ENCODE results near the gene SIK1.
"Not testable (repeated sequence)": the region's sequence is repeated elsewhere in the genome, so short reads cannot be mapped to it uniquely, and the experiment has no call there.

DNA sequence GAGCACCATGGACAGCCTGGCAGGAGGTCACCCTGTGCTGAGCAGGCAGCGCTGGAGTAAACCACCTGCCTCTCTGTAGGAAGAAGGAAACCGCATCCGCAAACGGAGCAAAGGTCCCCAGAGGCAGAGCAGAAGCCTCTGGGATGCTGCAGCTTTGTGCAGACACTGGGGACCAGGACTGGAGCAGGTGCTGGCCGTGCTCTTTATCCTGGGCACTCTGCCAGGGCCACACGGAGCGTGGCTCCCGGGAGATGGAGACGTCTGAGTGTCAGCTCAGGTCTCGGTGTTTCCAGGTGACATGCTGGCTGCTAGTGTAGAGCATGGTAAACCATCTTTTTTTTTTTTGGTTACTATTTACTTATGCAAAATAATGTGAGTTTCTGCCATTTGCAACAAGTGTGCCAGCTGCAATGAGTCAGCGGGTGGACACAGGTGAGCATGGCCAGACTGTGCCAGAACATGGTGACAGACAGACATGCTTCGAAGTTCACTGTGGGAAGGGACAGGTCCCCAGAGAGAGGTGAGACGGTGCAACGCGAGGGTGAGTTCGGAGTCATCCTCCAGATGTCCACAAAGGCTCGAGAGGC is 4.0 kb upstream of the SIK1 start:
- TF ChIP-seq, protein P1, sequence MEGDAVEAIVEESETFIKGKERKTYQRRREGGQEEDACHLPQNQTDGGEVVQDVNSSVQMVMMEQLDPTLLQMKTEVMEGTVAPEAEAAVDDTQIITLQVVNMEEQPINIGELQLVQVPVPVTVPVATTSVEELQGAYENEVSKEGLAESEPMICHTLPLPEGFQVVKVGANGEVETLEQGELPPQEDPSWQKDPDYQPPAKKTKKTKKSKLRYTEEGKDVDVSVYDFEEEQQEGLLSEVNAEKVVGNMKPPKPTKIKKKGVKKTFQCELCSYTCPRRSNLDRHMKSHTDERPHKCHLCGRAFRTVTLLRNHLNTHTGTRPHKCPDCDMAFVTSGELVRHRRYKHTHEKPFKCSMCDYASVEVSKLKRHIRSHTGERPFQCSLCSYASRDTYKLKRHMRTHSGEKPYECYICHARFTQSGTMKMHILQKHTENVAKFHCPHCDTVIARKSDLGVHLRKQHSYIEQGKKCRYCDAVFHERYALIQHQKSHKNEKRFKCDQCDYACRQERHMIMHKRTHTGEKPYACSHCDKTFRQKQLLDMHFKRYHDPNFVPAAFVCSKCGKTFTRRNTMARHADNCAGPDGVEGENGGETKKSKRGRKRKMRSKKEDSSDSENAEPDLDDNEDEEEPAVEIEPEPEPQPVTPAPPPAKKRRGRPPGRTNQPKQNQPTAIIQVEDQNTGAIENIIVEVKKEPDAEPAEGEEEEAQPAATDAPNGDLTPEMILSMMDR (conservative IDR thresholded peaks at IDR 0.05 in 1 of 2, IDR thresholded peaks at IDR 0.05 in 1 of 2; ENCODE audit: low read depth in 1 of 2, low read length in 2 of 2): not testable (repeated sequence)
- TF ChIP-seq EZH2 (IDR thresholded peaks at IDR 0.05; ENCODE audit: low read length, missing control alignments): not testable (repeated sequence)

All from fibroblast of lung (primary cell).